D721Med (cell line): ENCODE results near the gene GPR146.

ENCODE experiments used
- DNase-seq: peaks from one replicate; pipeline ENCODE4 v3.0.0; 2011; ENCODE audit warnings: low spot score; ENCODE audit not compliant: insufficient read length
- FAIRE-seq: peaks from 2 replicates; lab custom pipeline; 2011; peaks lifted over from hg19 to GRCh38; lab: Jason Lieb, UNC
- TF ChIP-seq, protein P1 (sequence below): IDR thresholded peaks from 2 replicates; pipeline ENCODE4 v1.5.1; 2012; ENCODE audit warnings: mild to moderate bottlenecking, control low read depth; ENCODE audit not compliant: insufficient read depth; ENCODE audit errors: missing control alignments

Gene GPR146

DNA sequence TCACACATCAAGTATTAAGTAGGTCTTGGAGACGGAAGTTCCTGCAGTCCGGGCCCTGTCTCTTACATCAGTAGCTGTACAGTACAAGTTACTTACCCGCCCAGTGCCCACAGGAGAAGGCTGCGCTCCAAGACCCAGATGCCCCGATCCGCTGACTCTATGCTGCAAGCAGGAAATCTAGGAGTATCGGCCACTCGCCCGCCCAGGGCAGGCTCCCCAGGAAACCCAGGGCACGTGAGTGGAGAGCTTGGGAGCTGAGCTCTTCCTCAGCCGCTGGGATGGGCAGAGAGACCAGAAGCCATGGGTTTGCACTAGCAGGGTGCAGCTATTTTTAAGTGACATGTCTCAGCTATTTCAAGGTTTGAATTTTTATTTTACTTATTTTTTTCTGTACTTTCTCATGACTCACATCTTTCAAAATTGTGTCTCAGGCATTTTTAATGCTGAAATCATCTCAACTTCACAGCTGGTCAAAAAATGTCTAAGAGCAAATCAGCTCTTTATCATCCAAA lies 41.6 kb downstream of the GPR146 start:
- TF ChIP-seq, protein P1, sequence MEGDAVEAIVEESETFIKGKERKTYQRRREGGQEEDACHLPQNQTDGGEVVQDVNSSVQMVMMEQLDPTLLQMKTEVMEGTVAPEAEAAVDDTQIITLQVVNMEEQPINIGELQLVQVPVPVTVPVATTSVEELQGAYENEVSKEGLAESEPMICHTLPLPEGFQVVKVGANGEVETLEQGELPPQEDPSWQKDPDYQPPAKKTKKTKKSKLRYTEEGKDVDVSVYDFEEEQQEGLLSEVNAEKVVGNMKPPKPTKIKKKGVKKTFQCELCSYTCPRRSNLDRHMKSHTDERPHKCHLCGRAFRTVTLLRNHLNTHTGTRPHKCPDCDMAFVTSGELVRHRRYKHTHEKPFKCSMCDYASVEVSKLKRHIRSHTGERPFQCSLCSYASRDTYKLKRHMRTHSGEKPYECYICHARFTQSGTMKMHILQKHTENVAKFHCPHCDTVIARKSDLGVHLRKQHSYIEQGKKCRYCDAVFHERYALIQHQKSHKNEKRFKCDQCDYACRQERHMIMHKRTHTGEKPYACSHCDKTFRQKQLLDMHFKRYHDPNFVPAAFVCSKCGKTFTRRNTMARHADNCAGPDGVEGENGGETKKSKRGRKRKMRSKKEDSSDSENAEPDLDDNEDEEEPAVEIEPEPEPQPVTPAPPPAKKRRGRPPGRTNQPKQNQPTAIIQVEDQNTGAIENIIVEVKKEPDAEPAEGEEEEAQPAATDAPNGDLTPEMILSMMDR: no peak
- FAIRE-seq (no peak), DNase-seq (no peak)

DNA sequence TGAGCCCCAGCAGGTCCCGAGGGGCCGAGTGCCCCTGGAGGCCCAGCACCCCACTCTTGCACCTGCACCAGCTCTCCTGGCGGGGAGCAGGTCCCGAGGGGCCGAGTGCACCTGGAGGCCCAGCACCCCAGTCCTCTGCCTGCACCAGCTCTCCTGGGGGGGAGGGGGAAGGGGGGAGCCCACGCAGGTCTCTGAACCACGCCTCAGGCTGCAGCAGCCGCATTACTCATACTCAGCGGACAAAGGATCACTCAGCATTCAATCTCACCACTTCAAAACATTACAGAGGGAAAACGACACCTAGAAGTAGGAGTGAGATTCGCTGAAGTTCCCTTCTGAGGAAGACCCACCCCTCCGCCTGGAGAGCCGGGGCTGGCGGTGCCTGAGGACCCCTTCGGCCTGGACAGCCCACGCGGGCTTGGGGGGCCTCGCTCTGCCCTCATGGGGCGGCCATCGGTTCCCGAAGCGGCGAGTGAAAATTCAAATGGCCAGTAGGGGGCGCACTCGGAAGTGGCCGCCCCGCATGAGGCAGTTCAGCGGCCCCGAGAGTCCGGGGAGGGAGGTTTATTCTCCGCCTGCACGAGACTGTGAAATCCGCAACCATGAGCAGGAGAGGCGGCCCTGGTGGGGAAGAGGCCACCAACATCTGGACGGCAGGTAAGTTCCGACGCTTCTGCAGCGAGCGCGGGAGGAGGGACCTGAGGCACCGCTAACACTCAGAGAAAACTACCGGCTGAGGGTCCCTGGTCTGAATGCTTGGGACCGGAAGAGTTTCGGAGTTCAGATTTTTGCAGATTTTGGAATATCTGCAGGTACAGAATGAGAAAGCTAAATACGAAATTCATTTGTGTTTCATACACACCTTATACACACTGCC lies 42.5 kb downstream of the GPR146 start:
- TF ChIP-seq, protein P1: peak; percentile 54
- peak; percentile 78 for DNase-seq
- no peak for FAIRE-seq

DNA sequence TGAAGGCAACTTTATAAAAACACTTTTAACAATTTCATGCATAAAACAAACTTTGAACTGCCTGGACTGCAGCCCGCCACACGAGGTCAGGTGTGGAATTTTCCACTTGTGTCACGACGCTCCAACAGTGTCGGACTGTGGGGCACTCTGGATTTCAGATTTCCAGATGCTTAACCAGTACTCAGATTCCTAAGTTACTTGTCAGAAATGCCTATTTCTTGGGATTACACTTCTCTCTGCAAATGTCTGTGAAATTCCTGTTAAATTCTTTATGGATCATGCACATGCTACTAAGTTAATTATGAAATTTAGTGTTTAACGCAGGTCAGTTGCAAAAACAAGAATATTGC lies 43.1 kb downstream of the GPR146 start:
- TF ChIP-seq, protein P1: no peak
- no peak for DNase-seq
- no peak for FAIRE-seq

DNA sequence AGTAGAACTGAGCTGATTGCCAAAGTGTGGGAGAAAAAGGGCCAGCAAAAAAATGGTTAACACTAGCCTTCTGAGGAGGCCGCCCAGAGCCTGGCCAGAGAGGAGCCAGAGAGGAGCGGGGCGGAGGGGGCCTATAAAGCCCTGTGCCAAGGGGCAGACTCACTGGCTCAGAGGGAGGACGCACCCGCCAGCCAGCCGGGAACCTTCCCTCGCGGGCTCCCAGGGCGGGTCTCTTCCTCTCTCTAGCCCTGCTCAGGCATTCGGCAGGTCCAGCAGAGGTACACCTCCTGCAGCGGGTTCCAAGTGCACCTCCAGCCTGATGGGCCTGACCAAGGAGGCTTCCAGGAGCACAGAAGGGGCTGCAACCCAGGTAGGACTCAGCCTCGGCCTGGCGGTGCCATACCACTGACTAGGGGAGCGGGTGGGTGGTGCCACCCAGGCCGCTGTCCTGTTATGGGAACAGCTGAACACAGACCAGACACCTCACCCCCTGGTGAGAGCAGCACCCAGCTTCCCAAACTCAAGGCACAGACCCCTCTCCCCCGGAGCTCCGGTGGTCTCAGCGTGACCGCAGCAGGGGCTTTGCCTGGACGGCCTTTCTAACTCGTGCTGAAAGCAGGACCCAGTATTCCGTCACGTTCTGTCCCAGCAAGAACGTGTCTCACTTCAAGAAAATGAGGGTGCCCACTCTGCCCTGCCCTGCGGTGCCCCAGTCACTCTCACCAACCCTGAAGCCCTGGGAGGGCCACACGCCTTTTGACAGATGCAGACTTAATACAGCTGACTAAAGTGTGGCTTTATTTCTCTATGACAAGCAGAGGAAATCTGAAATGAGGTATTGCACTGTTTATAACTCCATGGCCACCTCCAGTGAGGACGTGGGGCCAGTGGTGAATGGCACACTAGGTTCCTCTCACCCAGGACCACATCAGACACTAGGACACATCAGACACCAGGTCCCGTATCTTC lies 43.9 kb downstream of the GPR146 start, which contains the start of gene GPER1:
TSS of gene GPER1 (plus strand) at position 162 of the 969 bp plus-strand sequence. CDS start 3,616 bp downstream, outside the sequence.
- DNase-seq (no peak), FAIRE-seq (no peak)
- TF ChIP-seq, protein P1: no peak

DNA sequence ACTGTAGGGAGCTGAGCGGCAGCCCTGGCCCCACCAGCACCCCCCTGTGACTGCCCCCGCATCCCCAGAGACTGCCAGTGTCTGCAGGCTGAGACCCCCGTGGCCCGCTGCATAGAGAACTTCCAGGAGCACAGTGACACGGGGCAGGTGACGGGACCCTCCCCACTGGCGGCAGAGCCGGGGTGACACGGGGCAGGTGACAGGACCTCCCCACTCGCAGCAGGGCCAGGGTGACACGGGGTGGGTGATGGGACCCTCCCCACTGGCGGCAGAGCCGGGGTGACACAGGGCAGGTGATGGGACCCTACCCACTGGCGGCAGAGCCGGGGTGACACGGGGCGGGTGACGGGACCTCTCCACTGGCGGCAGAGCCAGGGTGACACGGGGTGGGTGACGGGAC lies 45.9 kb downstream of the GPR146 start:
- DNase-seq (no peak), FAIRE-seq (no peak)
- TF ChIP-seq, protein P1: no peak

DNA sequence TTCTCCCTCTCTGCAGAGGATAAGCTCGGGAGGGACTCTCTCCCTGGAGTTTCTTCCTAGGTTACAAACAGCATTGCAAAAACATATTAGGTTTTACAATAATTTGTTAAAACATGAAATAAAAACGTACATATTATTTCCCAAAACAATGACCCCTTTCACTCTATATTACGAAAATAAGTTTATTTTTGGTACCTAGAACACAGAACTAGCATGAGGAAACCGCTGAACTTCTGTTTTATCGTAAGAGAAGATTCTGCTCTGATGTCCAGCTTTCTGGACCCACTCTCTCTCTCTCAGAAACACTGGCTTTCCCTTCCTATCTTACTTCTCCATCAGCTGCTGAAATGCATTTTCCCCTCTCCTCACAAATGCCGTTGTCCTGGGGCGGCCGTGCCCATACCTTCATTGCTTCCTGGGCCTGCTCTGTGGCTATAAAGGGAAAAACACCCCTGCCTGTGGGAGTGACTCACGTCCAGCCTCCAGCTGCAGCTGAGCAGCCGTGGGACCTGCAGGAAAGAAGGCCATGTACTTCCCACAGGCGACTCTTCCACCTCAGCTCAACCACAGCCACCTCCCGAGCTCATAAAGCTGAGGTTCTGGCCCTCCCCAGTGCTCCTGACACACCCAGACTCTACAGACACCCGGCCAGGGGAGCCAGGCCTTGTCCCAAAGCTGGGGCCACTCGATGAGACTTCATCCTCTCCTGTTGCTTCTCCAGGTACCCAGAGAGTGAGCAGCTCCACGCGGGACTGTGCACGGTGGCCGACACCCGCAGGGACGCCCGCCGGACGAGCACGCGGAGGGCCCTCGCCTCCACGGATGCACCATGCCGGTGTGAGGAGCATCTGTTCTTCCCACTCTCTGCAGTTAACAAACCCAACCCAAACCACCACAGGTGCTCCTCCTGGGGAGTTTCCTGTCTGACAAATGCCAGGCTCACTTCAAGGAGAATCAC lies 46.6 kb downstream of the GPR146 start:
- FAIRE-seq (no peak), DNase-seq (no peak)
- TF ChIP-seq, protein P1: no peak
